Activated CD8-positive, alpha-beta T cell treated with anti-CD3 and anti-CD28 coated beads for 36 hours (primary cell): ENCODE data around the gene HAPLN3. TPM values are rescaled to one million over a fixed set of nuclear protein-coding genes. Genes with fewer than 3 reads are reported as not detected.

Experiments
- ATAC-seq: fragments of 200-7000 bp; cut with Tn5 transposase; one replicate; pipeline ENCODE4 v1.10.0; 2021; ENCODE audit warnings: mild to moderate bottlenecking, moderate library complexity
- CTCF ChIA-PET: fragments of 350-600 bp; sonication (Branson Sonifier 250); formaldehyde crosslinking; loops from one replicate; lab custom pipeline; 2021; ENCODE audit warnings: antibody characterized with exemption; lab: Charles Lee
- POLR2A ChIA-PET: fragments of 350-600 bp; sonication (Branson Sonifier 250); formaldehyde crosslinking; loops from one replicate; lab custom pipeline; 2021; ENCODE audit warnings: antibody characterized with exemption; lab: Charles Lee
- DNase-seq: peaks from one replicate; pipeline ENCODE4 v3.0.0-alpha.2; 2020
- H3K27ac Mint-ChIP-seq: one replicate; pipeline ENCODE4 v1.8.0; 2021; ENCODE audit warnings: mild to moderate bottlenecking, mixed read lengths
- H3K27me3 Mint-ChIP-seq: one replicate; pipeline ENCODE4 v1.8.0; 2021; ENCODE audit warnings: mixed read lengths
- H3K36me3 Mint-ChIP-seq: one replicate; pipeline ENCODE4 v1.8.0; 2021; ENCODE audit warnings: low read depth, mixed read lengths
- H3K4me1 Mint-ChIP-seq: one replicate; pipeline ENCODE4 v1.8.0; 2021; ENCODE audit warnings: low read depth, mixed read lengths
- H3K4me3 Mint-ChIP-seq: one replicate; pipeline ENCODE4 v1.8.0; 2021; ENCODE audit warnings: mild to moderate bottlenecking, moderate library complexity, mixed read lengths
- H3K9me3 Mint-ChIP-seq: one replicate; pipeline ENCODE4 v1.8.0; 2021; ENCODE audit warnings: mixed read lengths
- intact Hi-C: fragments of 100-400 bp; cut with micrococcal nuclease; formaldehyde crosslinking; loops from one replicate; pipeline ENCODE4 v1.10.0; 2022
- total RNA-seq, 2 experiments: library from RNA; stranded (reverse); gene quantifications; one replicate each; pipeline ENCODE4 v1.2.3, GENCODE V29; 2021
- TF ChIP-seq, protein P1 (sequence below): fragments of 200-600 bp; IDR thresholded peaks from one replicate; pipeline ENCODE4 v1.8.0; 2022; ENCODE audit warnings: antibody characterized with exemption, mild to moderate bottlenecking

The HAPLN3 gene
- total RNA-seq, 2 experiments from 2014 or later, result 63.2 to 69.5 TPM

GRCh38 chr15:88900309-88900981 is 5.1 kb upstream of the HAPLN3 start:
- H3K4me3 Mint-ChIP-seq, result no peak overlapping the region
- CTCF ChIA-PET, result interaction anchor here (0.8 kb wide), 1 partner anchor 276 kb away, joined by 3 read pairs; no protein-coding TSS in a partner anchor
- intact Hi-C loops, result loop anchor here (5.0 to 10.0 kb wide), 2 partner anchors 117 to 274 kb away; no protein-coding TSS in a partner anchor
- no peaks in the 10 kb centered on the region for H3K27me3 Mint-ChIP-seq
- peaks cover 2% of the 10 kb centered on the region for H3K36me3 Mint-ChIP-seq
- peaks cover 44% of the 10 kb centered on the region for H3K4me1 Mint-ChIP-seq
- DNase-seq (no peak), ATAC-seq (no peak)
- peak overlapping the region; percentile 1 for H3K27ac Mint-ChIP-seq
- POLR2A ChIA-PET, result no interaction called here
- H3K9me3 Mint-ChIP-seq, result no peaks in the 10 kb centered on the region
- TF ChIP-seq, protein P1, sequence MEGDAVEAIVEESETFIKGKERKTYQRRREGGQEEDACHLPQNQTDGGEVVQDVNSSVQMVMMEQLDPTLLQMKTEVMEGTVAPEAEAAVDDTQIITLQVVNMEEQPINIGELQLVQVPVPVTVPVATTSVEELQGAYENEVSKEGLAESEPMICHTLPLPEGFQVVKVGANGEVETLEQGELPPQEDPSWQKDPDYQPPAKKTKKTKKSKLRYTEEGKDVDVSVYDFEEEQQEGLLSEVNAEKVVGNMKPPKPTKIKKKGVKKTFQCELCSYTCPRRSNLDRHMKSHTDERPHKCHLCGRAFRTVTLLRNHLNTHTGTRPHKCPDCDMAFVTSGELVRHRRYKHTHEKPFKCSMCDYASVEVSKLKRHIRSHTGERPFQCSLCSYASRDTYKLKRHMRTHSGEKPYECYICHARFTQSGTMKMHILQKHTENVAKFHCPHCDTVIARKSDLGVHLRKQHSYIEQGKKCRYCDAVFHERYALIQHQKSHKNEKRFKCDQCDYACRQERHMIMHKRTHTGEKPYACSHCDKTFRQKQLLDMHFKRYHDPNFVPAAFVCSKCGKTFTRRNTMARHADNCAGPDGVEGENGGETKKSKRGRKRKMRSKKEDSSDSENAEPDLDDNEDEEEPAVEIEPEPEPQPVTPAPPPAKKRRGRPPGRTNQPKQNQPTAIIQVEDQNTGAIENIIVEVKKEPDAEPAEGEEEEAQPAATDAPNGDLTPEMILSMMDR, result no peak

DNA sequence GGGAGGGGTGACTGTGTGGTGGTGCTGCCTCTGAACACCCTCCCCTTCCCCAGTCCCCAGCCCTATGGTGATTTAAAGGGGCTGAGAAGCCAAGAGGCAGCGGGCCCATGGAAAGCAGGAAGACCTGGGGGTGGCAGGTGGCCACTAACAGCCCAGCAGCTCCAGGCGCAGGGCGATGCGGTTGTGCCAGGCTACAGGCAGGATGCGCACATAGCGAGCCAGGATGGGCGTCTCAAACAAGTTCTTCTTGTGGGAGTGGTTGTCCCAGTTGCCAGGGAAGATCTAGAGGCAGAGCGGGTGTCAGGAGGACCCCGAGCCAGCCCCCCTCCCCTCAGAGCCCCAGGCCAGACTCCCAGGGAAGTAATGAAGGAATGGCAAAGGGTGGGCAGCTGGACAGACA is 3.9 kb upstream of the HAPLN3 start:
- Mint-ChIP-seq H3K27me3 (no peaks in the 10 kb centered on the region), H3K9me3 (no peaks in the 10 kb centered on the region), H3K4me3 (no peak overlapping the region), H3K27ac (no peak overlapping the region), H3K4me1 (peaks cover 33% of the 10 kb centered on the region), H3K36me3 (peaks cover 2% of the 10 kb centered on the region)
- no peak for ATAC-seq
- POLR2A ChIA-PET, result no interaction called here
- CTCF ChIA-PET, result no interaction called here
- no peak for DNase-seq
- TF ChIP-seq, protein P1, result no peak
- intact Hi-C loops, result no loop called here

GRCh38 chr15:88898736-88899135 is 3.4 kb upstream of the HAPLN3 start:
- ATAC-seq (no peak), DNase-seq (no peak)
- Mint-ChIP-seq H3K36me3 (peaks cover 4% of the 10 kb centered on the region), H3K4me3 (no peak overlapping the region), H3K4me1 (peaks cover 33% of the 10 kb centered on the region), H3K27ac (no peak overlapping the region), H3K9me3 (no peaks in the 10 kb centered on the region), H3K27me3 (no peaks in the 10 kb centered on the region)
- TF ChIP-seq, protein P1, result no peak
- ChIA-PET POLR2A (interaction anchor here (0.6 to 0.9 kb wide), 2 partner anchors 20 to 105 kb away, joined by 3 to 4 read pairs; no protein-coding TSS in a partner anchor), CTCF (interaction anchor here (1.7 kb wide), 1 partner anchor 12 kb away, joined by 4 read pairs; no protein-coding TSS in a partner anchor)
- intact Hi-C loops, result no loop called here

- TF ChIP-seq, protein P1, result peak; percentile 68
- Mint-ChIP-seq H3K4me1 (peaks cover 36% of the 10 kb centered on the region), H3K36me3 (peaks cover 7% of the 10 kb centered on the region), H3K9me3 (no peaks in the 10 kb centered on the region), H3K27me3 (no peaks in the 10 kb centered on the region), H3K4me3 (no peak overlapping the region), H3K27ac (no peak overlapping the region)
- ATAC-seq (peak; percentile 74), DNase-seq (peak; percentile 80)
- ChIA-PET CTCF (interaction anchor here (1.6 to 1.7 kb wide), 2 partner anchors 13 to 19 kb away, joined by 4 to 5 read pairs; no protein-coding TSS in a partner anchor), POLR2A (interaction anchor here (0.6 to 1.3 kb wide), 3 partner anchors 19 to 104 kb away, joined by 3 to 4 read pairs (median 4); no protein-coding TSS in a partner anchor)
- intact Hi-C loops, result no loop called here
Measured at GRCh38 chr15:88897456-88898194, 2.3 kb upstream of the HAPLN3 start.
